Ovary (tissue), 3 donors: ENCODE data around the gene ROBO3.

ENCODE experiments used
- POLR2A ChIP-seq: fragments of 450-650 bp; IDR thresholded peaks from one replicate; pipeline ENCODE4 v1.6.1; 2017; ENCODE audit warnings: antibody characterized with exemption, mild to moderate bottlenecking, moderate library complexity
- TF ChIP-seq, protein P1 (sequence below), 3 donors: fragments of 450-650 bp in 2 of 3; fragments of 200-600 bp in 1 of 3; IDR thresholded peaks; one replicate each; pipeline versions ENCODE4 v1.5.1 to v1.8.0; 2016 to 2022; ENCODE audit warnings: antibody characterized with exemption in 3 of 3, mild to moderate bottlenecking in 1 of 3
- donor health status: DM: no; HTN: no; CAD: no.

DNA sequence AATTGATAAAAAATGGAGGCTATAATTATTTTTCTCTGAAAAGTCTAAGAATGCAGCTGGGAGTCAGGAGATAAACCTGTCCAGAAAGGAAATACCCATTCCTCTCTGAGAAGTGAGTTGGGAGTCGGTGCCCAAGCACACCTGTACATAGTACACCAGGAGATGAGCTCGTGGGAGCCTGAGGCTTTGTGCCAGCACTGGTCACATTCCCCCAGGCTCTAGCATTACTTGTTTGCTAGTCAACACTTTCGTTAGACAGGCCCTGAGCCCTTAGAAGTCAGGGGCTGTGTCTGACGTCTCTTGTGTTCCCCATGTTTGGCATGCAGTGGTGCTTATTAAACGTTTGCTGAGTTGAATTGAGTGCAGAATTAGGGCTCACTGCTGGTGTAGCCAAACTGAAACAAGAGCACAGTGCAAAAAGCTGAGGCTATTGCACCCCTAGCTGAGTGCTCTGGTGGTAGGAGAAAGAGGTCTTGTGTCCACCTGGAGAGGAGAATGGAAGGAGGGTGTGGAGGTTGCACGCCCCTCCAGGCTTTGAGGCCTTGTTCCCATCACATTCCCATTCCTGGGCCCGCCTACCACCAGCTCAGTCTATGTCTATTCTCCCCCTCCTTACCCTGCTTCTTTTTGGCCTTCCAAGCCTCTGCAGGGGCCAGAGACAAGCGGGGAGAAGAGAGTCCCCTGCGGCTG is 25.6 kb downstream of the ROBO3 start:
- no peak for TF ChIP-seq POLR2A
- TF ChIP-seq, protein P1, sequence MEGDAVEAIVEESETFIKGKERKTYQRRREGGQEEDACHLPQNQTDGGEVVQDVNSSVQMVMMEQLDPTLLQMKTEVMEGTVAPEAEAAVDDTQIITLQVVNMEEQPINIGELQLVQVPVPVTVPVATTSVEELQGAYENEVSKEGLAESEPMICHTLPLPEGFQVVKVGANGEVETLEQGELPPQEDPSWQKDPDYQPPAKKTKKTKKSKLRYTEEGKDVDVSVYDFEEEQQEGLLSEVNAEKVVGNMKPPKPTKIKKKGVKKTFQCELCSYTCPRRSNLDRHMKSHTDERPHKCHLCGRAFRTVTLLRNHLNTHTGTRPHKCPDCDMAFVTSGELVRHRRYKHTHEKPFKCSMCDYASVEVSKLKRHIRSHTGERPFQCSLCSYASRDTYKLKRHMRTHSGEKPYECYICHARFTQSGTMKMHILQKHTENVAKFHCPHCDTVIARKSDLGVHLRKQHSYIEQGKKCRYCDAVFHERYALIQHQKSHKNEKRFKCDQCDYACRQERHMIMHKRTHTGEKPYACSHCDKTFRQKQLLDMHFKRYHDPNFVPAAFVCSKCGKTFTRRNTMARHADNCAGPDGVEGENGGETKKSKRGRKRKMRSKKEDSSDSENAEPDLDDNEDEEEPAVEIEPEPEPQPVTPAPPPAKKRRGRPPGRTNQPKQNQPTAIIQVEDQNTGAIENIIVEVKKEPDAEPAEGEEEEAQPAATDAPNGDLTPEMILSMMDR (IDR thresholded peaks at IDR 0.05): no peak
